K562 (cell line): ENCODE measurements around the gene MOB4. TPM values are rescaled to one million over a fixed set of nuclear protein-coding genes. Genes with fewer than 3 reads are reported as not detected.

ENCODE experiments used
- E2F3 ChIP-seq: fragments of 250-450 bp; sonication (Bioruptor Pico); IDR thresholded peaks from 2 replicates; pipeline ENCODE4 v1.4.0; 2020; ENCODE audit warnings: mild to moderate bottlenecking
- FOXP1 ChIP-seq: sonication (generic); formaldehyde crosslinking; IDR thresholded peaks from 2 replicates; pipeline ENCODE4 v1.8.0; 2022; ENCODE audit warnings: mild to moderate bottlenecking, missing genetic modification reagents
- GABPB1 ChIP-seq: sonication (generic); formaldehyde crosslinking; IDR thresholded peaks from 2 replicates; pipeline ENCODE4 v1.8.0; 2022; ENCODE audit warnings: mild to moderate bottlenecking, missing genetic modification reagents
- HDAC3 ChIP-seq: fragments of 450-650 bp; IDR thresholded peaks from 2 replicates; pipeline ENCODE4 v1.6.1; 2018; ENCODE audit warnings: borderline replicate concordance, mild to moderate bottlenecking, moderate library complexity; ENCODE audit not compliant: partially characterized antibody
- KLF13 ChIP-seq: fragments of 450-650 bp; IDR thresholded peaks from 2 replicates; pipeline ENCODE4 v1.6.1; 2016; ENCODE audit warnings: missing genetic modification characterization, low read depth, mild to moderate bottlenecking, missing compliant biosample characterization, moderate library complexity, borderline replicate concordance
- MXI1 ChIP-seq: IDR thresholded peaks from 2 replicates; pipeline ENCODE4 v1.6.1; 2011; ENCODE audit warnings: low read depth, mild to moderate bottlenecking, improper control_type of control experiment, low read length
- NCOA6 ChIP-seq: fragments of 450-650 bp; IDR thresholded peaks from 2 replicates; pipeline ENCODE4 v1.6.1; 2017; ENCODE audit warnings: mild to moderate bottlenecking
- NR2C1 ChIP-seq, 2 experiments: fragments of 450-650 bp; IDR thresholded peaks; 2 replicates each; pipeline ENCODE4 v1.6.1; 2017; ENCODE audit warnings: mild to moderate bottlenecking in 2 of 2, antibody characterized with exemption in 1 of 2, inconsistent platforms in 1 of 2, missing compliant biosample characterization in 1 of 2, missing genetic modification characterization in 1 of 2
- U2AF2 ChIP-seq: fragments of 200-400 bp; formaldehyde crosslinking; optimal IDR thresholded peaks from 2 replicates; pipeline ENCODE3; 2017; ENCODE audit warnings: low read depth, mild to moderate bottlenecking, low read length
- polyA plus RNA-seq, 8 experiments: library from polyadenylated mRNA; depleted of rRNA in 4 of 8; stranded (reverse) in 5 of 8; unstranded in 3 of 8; fragments of >200 nt; fragmentation: Nextera tagmentation in 2 of 8; fragmentation: Illumina TruSeq in 1 of 8; extraction: Ambion mirVana in 2 of 8; extraction: Trizol in 1 of 8; gene quantifications; 2 replicates each; pipeline versions ENCODE4 v1.2.1 to v1.2.3, GENCODE V29; 2011 to 2014; ENCODE audit warnings: inconsistent platforms in 1 of 8, missing spikeins in 1 of 8
- total RNA-seq, 7 experiments: library from RNA; depleted of rRNA in 6 of 7; stranded (reverse); fragments of >200 nt in 6 of 7; fragmentation: Illumina TruSeq in 2 of 7; extraction: Trizol in 2 of 7; gene quantifications; 2 replicates each; pipeline versions ENCODE4 v1.2.1 to v1.2.3, GENCODE V29; 2011 to 2021; ENCODE audit warnings: low replicate concordance in 1 of 7
- TF ChIP-seq, protein P1 (sequence below): fragments of 450-650 bp; IDR thresholded peaks from 2 replicates; pipeline ENCODE4 v1.6.1; 2016; ENCODE audit warnings: mild to moderate bottlenecking, moderate library complexity
- TF ChIP-seq, protein P2 (sequence below): fragments of 450-650 bp; IDR thresholded peaks from 2 replicates; pipeline ENCODE4 v1.6.1; 2016; ENCODE audit warnings: mild to moderate bottlenecking

MOB4 gene
- total and polyA plus RNA-seq, 9 of the 15 experiments (the other 6 are each of a cell fraction or from before 2014, with no cell fraction given), result 13.5 to 30.8 (median 22.2) TPM

DNA sequence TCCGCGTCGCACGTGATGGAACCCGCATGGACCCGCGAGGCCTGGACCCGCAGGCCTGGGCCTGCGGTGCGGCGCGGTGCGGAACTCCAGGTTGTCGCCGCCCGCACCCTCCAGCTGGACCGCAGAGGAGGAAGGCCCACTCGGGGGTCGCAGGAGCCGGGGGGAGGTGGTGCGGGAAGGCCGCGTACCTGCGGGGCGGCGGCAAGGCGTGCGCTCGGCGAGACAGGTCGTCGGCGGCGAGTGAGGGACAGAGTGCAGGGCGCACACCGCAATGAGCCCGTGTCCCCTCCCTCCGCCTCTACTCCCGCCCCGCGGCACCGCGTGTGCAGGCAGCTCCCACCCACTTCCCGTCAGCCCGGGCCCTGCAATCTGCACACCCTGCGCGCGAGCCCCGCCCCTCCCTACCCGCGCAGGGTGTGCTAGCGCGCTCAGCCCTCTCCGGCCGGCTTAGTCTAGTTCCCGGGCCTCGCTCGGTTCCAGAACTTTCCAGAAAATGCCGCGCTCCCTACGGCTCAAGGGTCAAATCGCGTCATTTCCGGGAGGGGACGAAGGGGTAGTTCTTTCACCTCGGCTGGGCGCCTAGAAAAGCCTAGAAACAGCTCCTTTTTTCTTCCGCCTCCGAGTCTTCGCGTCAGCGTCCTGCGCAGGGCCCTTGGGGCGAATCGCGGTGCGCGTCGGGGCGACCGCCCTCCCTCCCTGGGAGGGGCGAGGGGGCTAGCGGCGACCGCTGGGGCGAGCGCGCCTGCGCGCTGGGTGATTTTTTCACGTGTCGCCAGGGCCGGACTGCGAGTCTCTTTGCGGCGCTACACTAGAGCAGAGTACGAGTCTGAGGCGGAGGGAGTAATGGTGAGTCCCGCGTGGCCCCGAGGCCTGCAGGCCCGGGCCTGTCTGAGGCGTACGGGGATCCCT is 16.0 kb upstream of the MOB4 start, which contains the start of the genes HSPD1 and HSPE1 (continued):
- TF ChIP-seq, protein P1, sequence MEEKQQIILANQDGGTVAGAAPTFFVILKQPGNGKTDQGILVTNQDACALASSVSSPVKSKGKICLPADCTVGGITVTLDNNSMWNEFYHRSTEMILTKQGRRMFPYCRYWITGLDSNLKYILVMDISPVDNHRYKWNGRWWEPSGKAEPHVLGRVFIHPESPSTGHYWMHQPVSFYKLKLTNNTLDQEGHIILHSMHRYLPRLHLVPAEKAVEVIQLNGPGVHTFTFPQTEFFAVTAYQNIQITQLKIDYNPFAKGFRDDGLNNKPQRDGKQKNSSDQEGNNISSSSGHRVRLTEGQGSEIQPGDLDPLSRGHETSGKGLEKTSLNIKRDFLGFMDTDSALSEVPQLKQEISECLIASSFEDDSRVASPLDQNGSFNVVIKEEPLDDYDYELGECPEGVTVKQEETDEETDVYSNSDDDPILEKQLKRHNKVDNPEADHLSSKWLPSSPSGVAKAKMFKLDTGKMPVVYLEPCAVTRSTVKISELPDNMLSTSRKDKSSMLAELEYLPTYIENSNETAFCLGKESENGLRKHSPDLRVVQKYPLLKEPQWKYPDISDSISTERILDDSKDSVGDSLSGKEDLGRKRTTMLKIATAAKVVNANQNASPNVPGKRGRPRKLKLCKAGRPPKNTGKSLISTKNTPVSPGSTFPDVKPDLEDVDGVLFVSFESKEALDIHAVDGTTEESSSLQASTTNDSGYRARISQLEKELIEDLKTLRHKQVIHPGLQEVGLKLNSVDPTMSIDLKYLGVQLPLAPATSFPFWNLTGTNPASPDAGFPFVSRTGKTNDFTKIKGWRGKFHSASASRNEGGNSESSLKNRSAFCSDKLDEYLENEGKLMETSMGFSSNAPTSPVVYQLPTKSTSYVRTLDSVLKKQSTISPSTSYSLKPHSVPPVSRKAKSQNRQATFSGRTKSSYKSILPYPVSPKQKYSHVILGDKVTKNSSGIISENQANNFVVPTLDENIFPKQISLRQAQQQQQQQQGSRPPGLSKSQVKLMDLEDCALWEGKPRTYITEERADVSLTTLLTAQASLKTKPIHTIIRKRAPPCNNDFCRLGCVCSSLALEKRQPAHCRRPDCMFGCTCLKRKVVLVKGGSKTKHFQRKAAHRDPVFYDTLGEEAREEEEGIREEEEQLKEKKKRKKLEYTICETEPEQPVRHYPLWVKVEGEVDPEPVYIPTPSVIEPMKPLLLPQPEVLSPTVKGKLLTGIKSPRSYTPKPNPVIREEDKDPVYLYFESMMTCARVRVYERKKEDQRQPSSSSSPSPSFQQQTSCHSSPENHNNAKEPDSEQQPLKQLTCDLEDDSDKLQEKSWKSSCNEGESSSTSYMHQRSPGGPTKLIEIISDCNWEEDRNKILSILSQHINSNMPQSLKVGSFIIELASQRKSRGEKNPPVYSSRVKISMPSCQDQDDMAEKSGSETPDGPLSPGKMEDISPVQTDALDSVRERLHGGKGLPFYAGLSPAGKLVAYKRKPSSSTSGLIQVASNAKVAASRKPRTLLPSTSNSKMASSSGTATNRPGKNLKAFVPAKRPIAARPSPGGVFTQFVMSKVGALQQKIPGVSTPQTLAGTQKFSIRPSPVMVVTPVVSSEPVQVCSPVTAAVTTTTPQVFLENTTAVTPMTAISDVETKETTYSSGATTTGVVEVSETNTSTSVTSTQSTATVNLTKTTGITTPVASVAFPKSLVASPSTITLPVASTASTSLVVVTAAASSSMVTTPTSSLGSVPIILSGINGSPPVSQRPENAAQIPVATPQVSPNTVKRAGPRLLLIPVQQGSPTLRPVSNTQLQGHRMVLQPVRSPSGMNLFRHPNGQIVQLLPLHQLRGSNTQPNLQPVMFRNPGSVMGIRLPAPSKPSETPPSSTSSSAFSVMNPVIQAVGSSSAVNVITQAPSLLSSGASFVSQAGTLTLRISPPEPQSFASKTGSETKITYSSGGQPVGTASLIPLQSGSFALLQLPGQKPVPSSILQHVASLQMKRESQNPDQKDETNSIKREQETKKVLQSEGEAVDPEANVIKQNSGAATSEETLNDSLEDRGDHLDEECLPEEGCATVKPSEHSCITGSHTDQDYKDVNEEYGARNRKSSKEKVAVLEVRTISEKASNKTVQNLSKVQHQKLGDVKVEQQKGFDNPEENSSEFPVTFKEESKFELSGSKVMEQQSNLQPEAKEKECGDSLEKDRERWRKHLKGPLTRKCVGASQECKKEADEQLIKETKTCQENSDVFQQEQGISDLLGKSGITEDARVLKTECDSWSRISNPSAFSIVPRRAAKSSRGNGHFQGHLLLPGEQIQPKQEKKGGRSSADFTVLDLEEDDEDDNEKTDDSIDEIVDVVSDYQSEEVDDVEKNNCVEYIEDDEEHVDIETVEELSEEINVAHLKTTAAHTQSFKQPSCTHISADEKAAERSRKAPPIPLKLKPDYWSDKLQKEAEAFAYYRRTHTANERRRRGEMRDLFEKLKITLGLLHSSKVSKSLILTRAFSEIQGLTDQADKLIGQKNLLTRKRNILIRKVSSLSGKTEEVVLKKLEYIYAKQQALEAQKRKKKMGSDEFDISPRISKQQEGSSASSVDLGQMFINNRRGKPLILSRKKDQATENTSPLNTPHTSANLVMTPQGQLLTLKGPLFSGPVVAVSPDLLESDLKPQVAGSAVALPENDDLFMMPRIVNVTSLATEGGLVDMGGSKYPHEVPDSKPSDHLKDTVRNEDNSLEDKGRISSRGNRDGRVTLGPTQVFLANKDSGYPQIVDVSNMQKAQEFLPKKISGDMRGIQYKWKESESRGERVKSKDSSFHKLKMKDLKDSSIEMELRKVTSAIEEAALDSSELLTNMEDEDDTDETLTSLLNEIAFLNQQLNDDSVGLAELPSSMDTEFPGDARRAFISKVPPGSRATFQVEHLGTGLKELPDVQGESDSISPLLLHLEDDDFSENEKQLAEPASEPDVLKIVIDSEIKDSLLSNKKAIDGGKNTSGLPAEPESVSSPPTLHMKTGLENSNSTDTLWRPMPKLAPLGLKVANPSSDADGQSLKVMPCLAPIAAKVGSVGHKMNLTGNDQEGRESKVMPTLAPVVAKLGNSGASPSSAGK, result peak; percentile 80
- TF ChIP-seq U2AF2 (no peak), NCOA6 (peak; percentile 43; the same call in 1 of the 2 replicates), FOXP1 (CRISPR knock-in tag) (peak; percentile 19; the same call in 1 of the 2 replicates), HDAC3 (peak; percentile 12), E2F3 (peak; percentile 79), KLF13 (tag) (peak; percentile 97), GABPB1 (CRISPR knock-in tag) (peak; percentile 94), MXI1 (peak; percentile 54; the same call in 1 of the 2 replicates), NR2C1 (IDR thresholded peaks at IDR 0.05) (peak; percentile 96), NR2C1 (tag; IDR thresholded peaks at IDR 0.05) (peak; percentile 97)
- TF ChIP-seq, protein P2, sequence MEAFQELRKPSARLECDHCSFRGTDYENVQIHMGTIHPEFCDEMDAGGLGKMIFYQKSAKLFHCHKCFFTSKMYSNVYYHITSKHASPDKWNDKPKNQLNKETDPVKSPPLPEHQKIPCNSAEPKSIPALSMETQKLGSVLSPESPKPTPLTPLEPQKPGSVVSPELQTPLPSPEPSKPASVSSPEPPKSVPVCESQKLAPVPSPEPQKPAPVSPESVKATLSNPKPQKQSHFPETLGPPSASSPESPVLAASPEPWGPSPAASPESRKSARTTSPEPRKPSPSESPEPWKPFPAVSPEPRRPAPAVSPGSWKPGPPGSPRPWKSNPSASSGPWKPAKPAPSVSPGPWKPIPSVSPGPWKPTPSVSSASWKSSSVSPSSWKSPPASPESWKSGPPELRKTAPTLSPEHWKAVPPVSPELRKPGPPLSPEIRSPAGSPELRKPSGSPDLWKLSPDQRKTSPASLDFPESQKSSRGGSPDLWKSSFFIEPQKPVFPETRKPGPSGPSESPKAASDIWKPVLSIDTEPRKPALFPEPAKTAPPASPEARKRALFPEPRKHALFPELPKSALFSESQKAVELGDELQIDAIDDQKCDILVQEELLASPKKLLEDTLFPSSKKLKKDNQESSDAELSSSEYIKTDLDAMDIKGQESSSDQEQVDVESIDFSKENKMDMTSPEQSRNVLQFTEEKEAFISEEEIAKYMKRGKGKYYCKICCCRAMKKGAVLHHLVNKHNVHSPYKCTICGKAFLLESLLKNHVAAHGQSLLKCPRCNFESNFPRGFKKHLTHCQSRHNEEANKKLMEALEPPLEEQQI, result peak; percentile 42; the same call in 1 of the 2 replicates
